NB4 (cell line): Measurements from ENCODE around the gene ATF5.

ENCODE experiments used
- POLR2A ChIP-seq: IDR thresholded peaks from 2 replicates; pipeline ENCODE4 v1.6.1; 2011; ENCODE audit warnings: mild to moderate bottlenecking; ENCODE audit not compliant: insufficient read length; ENCODE audit errors: extremely low read depth
- TF ChIP-seq, protein P1 (sequence below): IDR thresholded peaks from one replicate; pipeline ENCODE4 v1.5.1; 2012; ENCODE audit warnings: low read depth, low read length
- TF ChIP-seq, protein P2 (sequence below): IDR thresholded peaks from 2 replicates; pipeline ENCODE4 v1.6.1; 2011; ENCODE audit warnings: low read depth, low read length

DNA sequence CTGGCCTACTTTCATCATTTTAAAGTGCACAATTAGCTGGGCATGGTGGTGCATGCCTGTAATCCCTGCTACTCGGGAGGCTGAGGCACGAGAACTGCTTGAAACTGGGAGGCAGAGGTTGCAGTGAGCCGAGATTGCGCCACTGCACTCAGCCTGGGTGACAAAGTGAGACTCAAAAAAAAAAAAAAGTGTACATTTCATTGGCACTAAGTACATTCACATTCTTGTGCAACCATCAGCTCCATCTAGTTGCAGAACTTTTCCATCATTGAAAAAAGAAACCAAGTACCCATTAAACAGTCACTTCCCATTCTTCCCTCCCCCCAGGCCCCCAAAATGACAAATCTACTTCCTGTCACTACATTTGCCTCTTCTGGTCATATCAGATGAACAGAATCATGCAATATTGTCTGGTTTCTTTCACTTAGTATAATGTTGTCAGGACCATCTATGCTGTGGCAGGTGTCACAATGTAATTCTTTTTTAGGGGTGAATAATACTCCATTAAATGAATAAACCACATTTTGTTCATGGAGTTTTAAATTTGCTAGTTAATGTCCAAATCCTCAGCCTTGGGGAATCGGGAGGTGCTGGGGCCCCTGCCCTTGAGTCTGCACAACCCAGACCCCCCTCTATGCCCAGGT lies 39.4 kb downstream of the ATF5 start:
- no peak for TF ChIP-seq POLR2A
- TF ChIP-seq, protein P1, sequence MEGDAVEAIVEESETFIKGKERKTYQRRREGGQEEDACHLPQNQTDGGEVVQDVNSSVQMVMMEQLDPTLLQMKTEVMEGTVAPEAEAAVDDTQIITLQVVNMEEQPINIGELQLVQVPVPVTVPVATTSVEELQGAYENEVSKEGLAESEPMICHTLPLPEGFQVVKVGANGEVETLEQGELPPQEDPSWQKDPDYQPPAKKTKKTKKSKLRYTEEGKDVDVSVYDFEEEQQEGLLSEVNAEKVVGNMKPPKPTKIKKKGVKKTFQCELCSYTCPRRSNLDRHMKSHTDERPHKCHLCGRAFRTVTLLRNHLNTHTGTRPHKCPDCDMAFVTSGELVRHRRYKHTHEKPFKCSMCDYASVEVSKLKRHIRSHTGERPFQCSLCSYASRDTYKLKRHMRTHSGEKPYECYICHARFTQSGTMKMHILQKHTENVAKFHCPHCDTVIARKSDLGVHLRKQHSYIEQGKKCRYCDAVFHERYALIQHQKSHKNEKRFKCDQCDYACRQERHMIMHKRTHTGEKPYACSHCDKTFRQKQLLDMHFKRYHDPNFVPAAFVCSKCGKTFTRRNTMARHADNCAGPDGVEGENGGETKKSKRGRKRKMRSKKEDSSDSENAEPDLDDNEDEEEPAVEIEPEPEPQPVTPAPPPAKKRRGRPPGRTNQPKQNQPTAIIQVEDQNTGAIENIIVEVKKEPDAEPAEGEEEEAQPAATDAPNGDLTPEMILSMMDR: no peak
- TF ChIP-seq, protein P2, sequence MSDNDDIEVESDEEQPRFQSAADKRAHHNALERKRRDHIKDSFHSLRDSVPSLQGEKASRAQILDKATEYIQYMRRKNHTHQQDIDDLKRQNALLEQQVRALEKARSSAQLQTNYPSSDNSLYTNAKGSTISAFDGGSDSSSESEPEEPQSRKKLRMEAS: no peak
